H9 (cell line): ENCODE measurements around the gene MRI1. TPM values are rescaled to one million over a fixed set of nuclear protein-coding genes. Genes with fewer than 3 reads are reported as not detected.

Experiments
- DNase-seq: peaks from one replicate; pipeline ENCODE4 v3.0.0-alpha.2; 2017
- H2AFZ ChIP-seq: one replicate; pipeline ENCODE4 v1.6.1; 2013; ENCODE audit warnings: mild to moderate bottlenecking, low read length, control low read depth, moderate library complexity
- H2AK5ac ChIP-seq: 2 replicates; pipeline ENCODE4 v1.6.1; 2013; ENCODE audit warnings: low read length, control low read depth, mixed read lengths; ENCODE audit not compliant: insufficient read length
- H2BK120ac ChIP-seq: one replicate; pipeline ENCODE4 v1.6.1; 2013; ENCODE audit warnings: low read depth, mild to moderate bottlenecking, low read length, control low read depth, inconsistent platforms; ENCODE audit not compliant: poor library complexity, severe bottlenecking
- H2BK12ac ChIP-seq: 2 replicates; pipeline ENCODE4 v1.6.1; 2013; ENCODE audit warnings: low read length, control low read depth, mixed read lengths, low read depth; ENCODE audit not compliant: insufficient read length
- H2BK15ac ChIP-seq: 2 replicates; pipeline ENCODE4 v1.6.1; 2013; ENCODE audit warnings: low read depth, low read length, control low read depth
- H2BK20ac ChIP-seq: one replicate; pipeline ENCODE4 v1.6.1; 2013; ENCODE audit warnings: low read depth, mild to moderate bottlenecking, low read length, control low read depth, inconsistent platforms; ENCODE audit not compliant: poor library complexity, severe bottlenecking
- H2BK5ac ChIP-seq: 2 replicates; pipeline ENCODE4 v1.6.1; 2013; ENCODE audit warnings: low read length, control low read depth, mixed read lengths; ENCODE audit not compliant: insufficient read length
- H3K14ac ChIP-seq: 2 replicates; pipeline ENCODE4 v1.6.1; 2013; ENCODE audit warnings: low read length, control low read depth; ENCODE audit not compliant: insufficient read depth
- H3K18ac ChIP-seq: 2 replicates; pipeline ENCODE4 v1.6.1; 2013; ENCODE audit warnings: low read depth, mild to moderate bottlenecking, mixed read lengths, low read length, control low read depth; ENCODE audit not compliant: insufficient read length
- H3K23ac ChIP-seq: 2 replicates; pipeline ENCODE4 v1.6.1; 2013; ENCODE audit warnings: low read length, control low read depth, mixed read lengths, low read depth; ENCODE audit not compliant: insufficient read length
- H3K23me2 ChIP-seq: 2 replicates; pipeline ENCODE4 v1.6.1; 2013; ENCODE audit warnings: low read depth, mild to moderate bottlenecking, mixed read lengths, low read length, control low read depth; ENCODE audit not compliant: insufficient read length, poor library complexity, severe bottlenecking
- H3K27ac ChIP-seq: 2 replicates; pipeline ENCODE4 v1.5.1; 2013; ENCODE audit warnings: low read length, control low read depth, mixed read lengths, low read depth; ENCODE audit not compliant: insufficient read length
- H3K27me3 ChIP-seq: 2 replicates; pipeline ENCODE4 v1.6.1; 2013; ENCODE audit warnings: low read length, control low read depth, inconsistent platforms; ENCODE audit not compliant: insufficient read depth
- H3K4ac ChIP-seq: 2 replicates; pipeline ENCODE4 v1.6.1; 2013; ENCODE audit warnings: low read depth, mild to moderate bottlenecking, control low read depth, inconsistent platforms, low read length, moderate library complexity
- H3K4me1 ChIP-seq: 2 replicates; pipeline ENCODE4 v1.6.1; 2013; ENCODE audit warnings: low read length, control low read depth, inconsistent platforms; ENCODE audit not compliant: insufficient read depth
- H3K4me2 ChIP-seq: 2 replicates; pipeline ENCODE4 v1.6.1; 2013; ENCODE audit warnings: low read length, control low read depth, mixed read lengths; ENCODE audit not compliant: insufficient read length, insufficient read depth
- H3K56ac ChIP-seq: 2 replicates; pipeline ENCODE4 v1.6.1; 2013; ENCODE audit warnings: low read depth, mild to moderate bottlenecking, mixed read lengths, low read length, control low read depth; ENCODE audit not compliant: insufficient read length
- H3K79me1 ChIP-seq: 2 replicates; pipeline ENCODE4 v1.6.1; 2013; ENCODE audit warnings: low read depth, mild to moderate bottlenecking, moderate library complexity, low read length, control low read depth, inconsistent platforms; ENCODE audit not compliant: insufficient read depth, poor library complexity, severe bottlenecking
- H3K79me2 ChIP-seq: 2 replicates; pipeline ENCODE4 v1.6.1; 2013; ENCODE audit warnings: low read length, control low read depth, inconsistent platforms; ENCODE audit not compliant: insufficient read depth
- H3K9ac ChIP-seq: 2 replicates; pipeline ENCODE4 v1.6.1; 2013; ENCODE audit warnings: low read length, control low read depth, mixed read lengths; ENCODE audit not compliant: insufficient read length; ENCODE audit errors: extremely low read depth
- H3K9me3 ChIP-seq: one replicate; pipeline ENCODE4 v1.6.1; 2013; ENCODE audit warnings: low read depth, low read length, inconsistent platforms; ENCODE audit not compliant: control insufficient read depth
- H3T11ph ChIP-seq: one replicate; pipeline ENCODE4 v1.6.1; 2013; ENCODE audit warnings: mild to moderate bottlenecking, low read length, control low read depth, inconsistent platforms
- H4K20me1 ChIP-seq: one replicate; pipeline ENCODE4 v1.6.1; 2013; ENCODE audit not compliant: control insufficient read depth, insufficient read length, insufficient read depth
- H4K5ac ChIP-seq: 2 replicates; pipeline ENCODE4 v1.6.1; 2013; ENCODE audit warnings: low read depth, mild to moderate bottlenecking, mixed read lengths, low read length, control low read depth; ENCODE audit not compliant: insufficient read length
- H4K8ac ChIP-seq: replicated peaks from 2 replicates; pipeline ENCODE4 v1.6.1; 2013; ENCODE audit warnings: low read length, control low read depth, mixed read lengths, low read depth; ENCODE audit not compliant: insufficient read length
- H4K91ac ChIP-seq: 2 replicates; pipeline ENCODE4 v1.6.1; 2013; ENCODE audit warnings: low read depth, mild to moderate bottlenecking, moderate library complexity, mixed read lengths, low read length, control low read depth; ENCODE audit not compliant: insufficient read length
- H3K27ac Mint-ChIP-seq, 3 experiments: 2 replicates in 2 of 3; 3 replicates in 1 of 3; pipeline ENCODE4 v1.8.0; 2020 to 2021; ENCODE audit warnings: mixed read lengths in 3 of 3, mild to moderate bottlenecking in 1 of 3, moderate library complexity in 1 of 3
- H3K27me3 Mint-ChIP-seq: 2 replicates; pipeline ENCODE4 v1.8.0; 2021; ENCODE audit warnings: low read depth, mild to moderate bottlenecking, moderate library complexity, mixed read lengths
- H3K36me3 Mint-ChIP-seq, 3 experiments: 2 replicates in 2 of 3; 3 replicates in 1 of 3; pipeline ENCODE4 v1.8.0; 2020 to 2021; ENCODE audit warnings: low read depth in 3 of 3, mixed read lengths in 3 of 3; ENCODE audit not compliant: insufficient read depth in 1 of 3
- H3K4me1 Mint-ChIP-seq, 2 experiments: 2 replicates each; pipeline ENCODE4 v1.8.0; 2020; ENCODE audit warnings: mixed read lengths in 2 of 2
- H3K4me3 Mint-ChIP-seq, 2 experiments: 2 replicates in 1 of 2; 3 replicates in 1 of 2; pipeline ENCODE4 v1.8.0; 2020 to 2021; ENCODE audit warnings: mild to moderate bottlenecking in 2 of 2, mixed read lengths in 2 of 2, moderate library complexity in 1 of 2
- H3K9me3 Mint-ChIP-seq, 2 experiments: 2 replicates in 1 of 2; 3 replicates in 1 of 2; pipeline ENCODE4 v1.8.0; 2020; ENCODE audit warnings: mild to moderate bottlenecking in 2 of 2, mixed read lengths in 2 of 2, moderate library complexity in 1 of 2
- CTCF ChIP-seq: fragments of 200-600 bp; sonication (generic); conservative IDR thresholded peaks from 3 replicates; pipeline ENCODE4 v1.8.0; 2021; ENCODE audit warnings: antibody characterized with exemption, mild to moderate bottlenecking
- WGBS: extraction: QIAGEN DNeasy Blood & Tissue Kit; methylation state at CpG from one replicate; pipeline ENCODE4 v1.1.7; 2013; ENCODE audit warnings: missing lambda C conversion rate, low lambda C conversion rate, mixed read lengths; ENCODE audit not compliant: insufficient read length; ENCODE audit errors: extremely low coverage; 5-methylcytosine and 5-hydroxymethylcytosine counted together
- total RNA-seq: library from RNA; stranded (reverse); gene quantifications from 2 replicates; pipeline ENCODE4 v1.2.1, GENCODE V29; 2021

The MRI1 gene
- total RNA-seq, 1 experiment from 2014 or later = 19.5 TPM

DNA sequence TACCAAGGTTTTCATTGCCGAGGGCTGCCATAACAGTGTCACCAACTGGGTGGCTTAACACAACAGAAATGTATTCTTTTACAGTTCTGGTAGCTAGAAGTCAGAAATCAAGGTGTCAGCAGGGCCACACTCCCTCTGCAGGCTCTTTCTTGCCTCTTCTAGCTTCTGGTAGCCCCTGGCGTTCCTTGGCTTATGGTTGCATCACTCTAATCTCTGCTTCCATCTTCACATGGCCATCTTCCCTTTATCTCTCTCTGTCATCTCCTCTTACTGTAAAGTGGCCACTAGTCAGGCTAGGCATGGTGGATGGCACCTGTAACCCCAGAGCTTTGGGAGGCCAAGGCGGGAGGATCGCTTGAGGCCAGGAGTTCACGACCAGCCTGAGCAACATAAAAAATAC is 38.0 kb upstream of the MRI1 start:
- peaks cover 5 to 8% of the 10 kb centered on the region in 2 experiments for H3K4me1 Mint-ChIP-seq
- Histone ChIP-seq H2BK12ac (no peak overlapping the region), H2BK5ac (no peak overlapping the region), H2AFZ (no peak overlapping the region), H3K56ac (no peak overlapping the region), H2AK5ac (no peak overlapping the region), H4K8ac (no peak overlapping the region), H4K5ac (no peak overlapping the region), H4K91ac (no peak overlapping the region), H2BK20ac (no peak overlapping the region), H3K23ac (no peak overlapping the region), H3K9me3 (no peaks in the 10 kb centered on the region), H2BK15ac (no peak overlapping the region), H3T11ph (no peak overlapping the region), H3K27me3 (no peaks in the 10 kb centered on the region), H3K79me1 (no peaks in the 10 kb centered on the region), H3K4ac (no peak overlapping the region), H3K27ac (no peak overlapping the region), H3K9ac (no peak overlapping the region), H3K14ac (no peak overlapping the region), H3K79me2 (no peaks in the 10 kb centered on the region), H3K4me2 (no peak overlapping the region), H2BK120ac (no peak overlapping the region), H3K4me1 (no peaks in the 10 kb centered on the region), H3K18ac (no peak overlapping the region), H4K20me1 (no peaks in the 10 kb centered on the region), H3K23me2 (no peaks in the 10 kb centered on the region)
- H3K27me3 Mint-ChIP-seq = no peaks in the 10 kb centered on the region
- no peaks in the 10 kb centered on the region for H3K36me3 Mint-ChIP-seq
- no peak for DNase-seq
- no CpG with 5 or more reads among the region's 5 CpGs for WGBS
- peak; percentile 16; the same call in 1 of the 3 replicates for TF ChIP-seq CTCF
- H3K27ac Mint-ChIP-seq = no peak overlapping the region
- no peak overlapping the region for H3K4me3 Mint-ChIP-seq
- no peaks in the 10 kb centered on the region for H3K9me3 Mint-ChIP-seq
